Adipose tissue (tissue), 3 donors: ENCODE data around the gene SPTSSB. TPM values are rescaled to one million over a fixed set of nuclear protein-coding genes. Genes with fewer than 3 reads are reported as not detected.

Source experiments
- H3K27ac ChIP-seq: one replicate; pipeline ENCODE4 v1.5.1; 2013; ENCODE audit warnings: low read depth, low read length
- WGBS, 3 donors: extraction: QIAGEN DNeasy Blood & Tissue Kit; methylation state at CpG; one replicate each; pipeline ENCODE4 v1.1.7; 2013; 5-methylcytosine and 5-hydroxymethylcytosine counted together
- polyA plus RNA-seq, 3 donors: library from polyadenylated mRNA; stranded (reverse); fragments of 200-250 nt; gene quantifications; one replicate each; pipeline ENCODE4 v1.2.3, GENCODE V29; 2013
- donor health status: healthy with polysubstance abuse.
- donor health status: Bipolar disorder and iron deficiency.
- donor health status: healthy.

The SPTSSB gene
- polyA plus RNA-seq, 3 donors: 0.24 to 6.7 (median 1.1) TPM

GRCh38 chr3:161395115-161396012 lies 24.0 kb upstream of the SPTSSB start:
- no peak overlapping the region for H3K27ac ChIP-seq
- 56 to 80% (median 58%) methylated on average over 6 of the region's 6 CpGs for WGBS, 3 donors

GRCh38 chr3:161393803-161394202 lies 22.5 kb upstream of the SPTSSB start:
- 57 to 77% (median 65%) methylated on average over 2 of the region's 2 CpGs for WGBS, 3 donors
- H3K27ac ChIP-seq: no peak overlapping the region

GRCh38 chr3:161393310-161393709 lies 22.0 kb upstream of the SPTSSB start:
- no peak overlapping the region for H3K27ac ChIP-seq

- no peak overlapping the region for H3K27ac ChIP-seq
- WGBS, 3 donors: 71 to 88% (median 85%) methylated on average over 1 of the region's 1 CpG
These were observed 21.5 kb upstream of the SPTSSB start for GRCh38 chr3:161392853-161393252.

- WGBS, 3 donors: 86 to 91% (median 89%) methylated on average over 2 of the region's 2 CpGs
- no peak overlapping the region for H3K27ac ChIP-seq
These were observed 18.9 kb upstream of the SPTSSB start for GRCh38 chr3:161390200-161390599.

- no peak overlapping the region for H3K27ac ChIP-seq
These were observed 18.2 kb upstream of the SPTSSB start for GRCh38 chr3:161389445-161390035.

GRCh38 chr3:161388855-161389254 lies 17.5 kb upstream of the SPTSSB start:
- no peak overlapping the region for H3K27ac ChIP-seq

More at GRCh38 chr3:161389445-161390035, 18.2 kb upstream of the SPTSSB start:
- 94 to 97% (median 96%) methylated on average over 3 of the region's 3 CpGs for WGBS, 3 donors

GRCh38 chr3:161386991-161387770 lies 15.9 kb upstream of the SPTSSB start:
- 38 to 50% (median 48%) methylated on average over 4 of the region's 4 CpGs for WGBS, 3 donors
- no peak overlapping the region for H3K27ac ChIP-seq

- 4 to 6% (median 4%) methylated on average over 55 of the region's 55 CpGs for WGBS, 3 donors
- H3K27ac ChIP-seq: no peak overlapping the region
These were observed 1.3 kb upstream of the SPTSSB start for GRCh38 chr3:161372321-161373260.

- no peak overlapping the region for H3K27ac ChIP-seq
- 61 to 73% (median 73%) methylated on average over 3 of the region's 3 CpGs for WGBS, 3 donors
These were observed 1.8 kb downstream of the SPTSSB start for GRCh38 chr3:161369531-161369930.

- WGBS, 3 donors: 88 to 90% (median 90%) methylated on average over 2 of the region's 2 CpGs
- no peak overlapping the region for H3K27ac ChIP-seq
These were observed 5.2 kb downstream of the SPTSSB start for GRCh38 chr3:161366094-161366493.

- H3K27ac ChIP-seq: no peak overlapping the region
These were observed 12.8 kb downstream of the SPTSSB start for GRCh38 chr3:161358488-161358887.

- WGBS, 3 donors: 81 to 94% (median 91%) methylated on average over 1 of the region's 1 CpG
- H3K27ac ChIP-seq: no peak overlapping the region
These were observed 15.0 kb downstream of the SPTSSB start for GRCh38 chr3:161356287-161356686.

GRCh38 chr3:161355508-161355907 lies 15.8 kb downstream of the SPTSSB start:
- H3K27ac ChIP-seq: no peak overlapping the region
- WGBS, 3 donors: 72 to 93% (median 91%) methylated on average over 1 of the region's 1 CpG

- WGBS, 3 donors: 78 to 85% (median 83%) methylated on average over 2 of the region's 2 CpGs
- H3K27ac ChIP-seq: no peak overlapping the region
These were observed 16.8 kb downstream of the SPTSSB start for GRCh38 chr3:161354554-161354953.

- no peak overlapping the region for H3K27ac ChIP-seq
- WGBS, 3 donors: 48 to 81% (median 75%) methylated on average over 1 of the region's 1 CpG
These were observed 20.0 kb downstream of the SPTSSB start for GRCh38 chr3:161351330-161351729.

GRCh38 chr3:161350916-161351315 lies 20.4 kb downstream of the SPTSSB start:
- H3K27ac ChIP-seq: no peak overlapping the region

- WGBS, 3 donors: 46 to 68% (median 56%) methylated on average over 7 of the region's 7 CpGs
- no peak overlapping the region for H3K27ac ChIP-seq
These were observed 21.6 kb downstream of the SPTSSB start for GRCh38 chr3:161349529-161350312.
